ENCODE results near the gene IPCEF1.

GRCh38 chr6:154170106-154170505, 186.5 kb downstream of the IPCEF1 start:
- TF ChIP-seq CSRNP3 (CRISPR knock-in tag; IDR thresholded peaks at IDR 0.05) (no peak), ZFP3 (CRISPR knock-in tag; IDR thresholded peaks at IDR 0.05) (no peak), ARNTL (CRISPR knock-in tag; IDR thresholded peaks at IDR 0.05; ENCODE audit: borderline replicate concordance, low read depth) (no peak), PATZ1 (CRISPR knock-in tag; IDR thresholded peaks at IDR 0.05; ENCODE audit: borderline replicate concordance) (no peak), ZNF565 (CRISPR knock-in tag; conservative IDR thresholded peaks at IDR 0.05; ENCODE audit: low read depth) (no peak), ZNF70 (CRISPR knock-in tag; IDR thresholded peaks at IDR 0.05) (no peak), OSR1 (CRISPR knock-in tag; IDR thresholded peaks at IDR 0.05) (no peak)
